Measurements from ENCODE around the gene TENT4A. TPM values are rescaled to one million over a fixed set of nuclear protein-coding genes. Genes with fewer than 3 reads are reported as not detected.

The TENT4A gene
- total RNA-seq, 1 experiment from 2014 or later, result 51.7 TPM

- no peak overlapping the region for H3K4me3 ChIP-seq (ENCODE audit: low read depth, low read length, poor library complexity, severe bottlenecking)
- H3K9me3 ChIP-seq (ENCODE audit: low read depth, low read length, poor library complexity, severe bottlenecking), result no peaks in the 10 kb centered on the region
- peaks cover 20% of the 10 kb centered on the region for H3K4me1 ChIP-seq (ENCODE audit: insufficient read depth, low read length, poor library complexity, severe bottlenecking)
- CTCF ChIA-PET, result no interaction called here
- H3K27me3 ChIP-seq (replicated peaks; ENCODE audit: insufficient read depth, low read depth, low read length, poor library complexity), result no peaks in the 10 kb centered on the region
- POLR2A ChIA-PET (ENCODE audit: low non-redundant PET), result no interaction called here
- no peak for DNase-seq (ENCODE audit: low spot score)
- H3K27ac ChIP-seq (ENCODE audit: low read depth, low read length, poor library complexity, severe bottlenecking), result no peak overlapping the region
- intact Hi-C loops (cut with micrococcal nuclease; ENCODE audit: unreplicated experiment), result no loop called here
- H3K36me3 ChIP-seq (ENCODE audit: insufficient read depth, low read length, poor library complexity, severe bottlenecking), result peaks cover 2% of the 10 kb centered on the region
- no TSS peak for BruUV-seq (replicated peaks)
- no peak for TF ChIP-seq CTCF (conservative IDR thresholded peaks at IDR 0.05; ENCODE audit: low read depth, low read length)
- TF ChIP-seq EZH2 (IDR thresholded peaks at IDR 0.05; ENCODE audit: borderline replicate concordance, low read depth, low read length, poor library complexity, severe bottlenecking), result no peak
Measured at GRCh38 chr5:6718161-6718681, 5.0 kb downstream of the TENT4A start.

- Histone ChIP-seq H3K36me3 (ENCODE audit: insufficient read depth, low read length, poor library complexity, severe bottlenecking) (peaks cover 2% of the 10 kb centered on the region), H3K27me3 (replicated peaks; ENCODE audit: insufficient read depth, low read depth, low read length, poor library complexity) (no peaks in the 10 kb centered on the region), H3K9me3 (ENCODE audit: low read depth, low read length, poor library complexity, severe bottlenecking) (no peaks in the 10 kb centered on the region), H3K4me3 (ENCODE audit: low read depth, low read length, poor library complexity, severe bottlenecking) (no peak overlapping the region), H3K27ac (ENCODE audit: low read depth, low read length, poor library complexity, severe bottlenecking) (no peak overlapping the region), H3K4me1 (ENCODE audit: insufficient read depth, low read length, poor library complexity, severe bottlenecking) (peaks cover 20% of the 10 kb centered on the region)
- ChIA-PET POLR2A (ENCODE audit: low non-redundant PET) (no interaction called here), CTCF (no interaction called here)
- no TSS peak for BruUV-seq (replicated peaks)
- TF ChIP-seq CTCF (conservative IDR thresholded peaks at IDR 0.05; ENCODE audit: low read depth, low read length) (no peak), EZH2 (IDR thresholded peaks at IDR 0.05; ENCODE audit: borderline replicate concordance, low read depth, low read length, poor library complexity, severe bottlenecking) (no peak)
- intact Hi-C loops (cut with micrococcal nuclease; ENCODE audit: unreplicated experiment), result no loop called here
- no peak for DNase-seq (ENCODE audit: low spot score)
Measured at GRCh38 chr5:6718718-6719117, 5.5 kb downstream of the TENT4A start.

GRCh38 chr5:6719417-6719816, 6.2 kb downstream of the TENT4A start:
- Histone ChIP-seq H3K27me3 (replicated peaks; ENCODE audit: insufficient read depth, low read depth, low read length, poor library complexity) (no peaks in the 10 kb centered on the region), H3K36me3 (ENCODE audit: insufficient read depth, low read length, poor library complexity, severe bottlenecking) (peaks cover 2% of the 10 kb centered on the region), H3K9me3 (ENCODE audit: low read depth, low read length, poor library complexity, severe bottlenecking) (no peaks in the 10 kb centered on the region), H3K4me1 (ENCODE audit: insufficient read depth, low read length, poor library complexity, severe bottlenecking) (peaks cover 20% of the 10 kb centered on the region), H3K4me3 (ENCODE audit: low read depth, low read length, poor library complexity, severe bottlenecking) (no peak overlapping the region), H3K27ac (ENCODE audit: low read depth, low read length, poor library complexity, severe bottlenecking) (no peak overlapping the region)
- POLR2A ChIA-PET (ENCODE audit: low non-redundant PET), result no interaction called here
- no TSS peak for BruUV-seq (replicated peaks)
- no peak for TF ChIP-seq EZH2 (IDR thresholded peaks at IDR 0.05; ENCODE audit: borderline replicate concordance, low read depth, low read length, poor library complexity, severe bottlenecking)
- TF ChIP-seq CTCF (conservative IDR thresholded peaks at IDR 0.05; ENCODE audit: low read depth, low read length), result no peak
- DNase-seq (ENCODE audit: low spot score), result no peak
- CTCF ChIA-PET, result no interaction called here
- intact Hi-C loops (cut with micrococcal nuclease; ENCODE audit: unreplicated experiment), result no loop called here
